HEK293 (cell line): ENCODE data around the gene PLEKHA7.

Experiments used
- CTCF ChIA-PET: fragments of 350-600 bp; formaldehyde crosslinking; extraction: SDS; loops from one replicate; lab custom pipeline; 2021; ENCODE audit warnings: antibody characterized with exemption; lab: Yijun Ruan, JAX
- POLR2A ChIA-PET: fragments of 300-600 bp; formaldehyde crosslinking; extraction: SDS; loops from one replicate; lab custom pipeline; 2020; ENCODE audit warnings: antibody characterized with exemption, inconsistent platforms; lab: Yijun Ruan, JAX
- H3K27ac ChIP-seq: fragments of 200-500 bp; sonication (Bioruptor generic); 2 replicates; pipeline ENCODE4 v1.5.1; 2014; ENCODE audit warnings: low read depth, low read length, control low read depth, inconsistent platforms; ENCODE audit errors: extremely low read depth
- H3K36me3 ChIP-seq, 2 experiments: fragments of 200-500 bp in 1 of 2; sonication (Bioruptor generic) in 1 of 2; 1 replicate in 1 of 2; 2 replicates in 1 of 2; pipeline ENCODE4 v1.5.1; 2014 to 2017; ENCODE audit warnings: inconsistent platforms in 2 of 2, low read length in 2 of 2; ENCODE audit not compliant: control insufficient read depth in 2 of 2, insufficient read depth in 1 of 2
- H3K4me1 ChIP-seq: fragments of 200-500 bp; sonication (Bioruptor generic); 2 replicates; pipeline ENCODE4 v1.5.1; 2014; ENCODE audit warnings: mild to moderate bottlenecking, low read length, inconsistent platforms; ENCODE audit not compliant: control insufficient read depth, insufficient read depth
- H3K4me3 ChIP-seq: 2 replicates; pipeline ENCODE4 v1.5.1; 2011; ENCODE audit warnings: low read depth, mild to moderate bottlenecking, control low read depth, low read length, moderate library complexity
- H3K9me3 ChIP-seq: fragments of 200-500 bp; sonication (Bioruptor generic); 2 replicates; pipeline ENCODE4 v1.5.1; 2014; ENCODE audit warnings: low read depth, low read length, inconsistent platforms; ENCODE audit not compliant: control insufficient read depth, insufficient read depth
- BCL11A ChIP-seq: fragments of 450-650 bp; formaldehyde crosslinking; IDR thresholded peaks from 2 replicates; pipeline ENCODE4 v1.5.1; 2016; ENCODE audit warnings: low read depth, missing biosample characterization, missing genetic modification characterization
- OSR2 ChIP-seq: fragments of 450-650 bp; formaldehyde crosslinking; IDR thresholded peaks from 2 replicates; pipeline ENCODE4 v1.5.1; 2016; ENCODE audit warnings: missing biosample characterization, missing genetic modification characterization
- SETDB1 ChIP-seq: IDR thresholded peaks from one replicate; pipeline ENCODE4 v1.6.1; 2017; ENCODE audit warnings: mild to moderate bottlenecking, low read length, moderate library complexity, mixed read lengths; ENCODE audit not compliant: insufficient read length
- ZEB2 ChIP-seq: fragments of 450-650 bp; formaldehyde crosslinking; IDR thresholded peaks from 2 replicates; pipeline ENCODE4 v1.5.1; 2016; ENCODE audit warnings: missing biosample characterization, missing genetic modification characterization
- ZFP3 ChIP-seq: fragments of 450-650 bp; formaldehyde crosslinking; IDR thresholded peaks from 2 replicates; pipeline ENCODE4 v1.5.1; 2016; ENCODE audit warnings: low read depth, missing biosample characterization, missing genetic modification characterization
- ZNF121 ChIP-seq: fragments of 450-650 bp; formaldehyde crosslinking; IDR thresholded peaks from 2 replicates; pipeline ENCODE4 v1.5.1; 2016; ENCODE audit warnings: missing biosample characterization, missing genetic modification characterization
- ZNF221 ChIP-seq: fragments of 450-650 bp; formaldehyde crosslinking; IDR thresholded peaks from 2 replicates; pipeline ENCODE4 v1.5.1; 2017; ENCODE audit warnings: missing biosample characterization, missing genetic modification characterization, borderline replicate concordance
- ZNF248 ChIP-seq: fragments of 450-650 bp; formaldehyde crosslinking; IDR thresholded peaks from 2 replicates; pipeline ENCODE4 v1.5.1; 2017; ENCODE audit warnings: missing biosample characterization, missing genetic modification characterization
- ZNF292 ChIP-seq: fragments of 450-650 bp; formaldehyde crosslinking; IDR thresholded peaks from 2 replicates; pipeline ENCODE4 v1.5.1; 2016; ENCODE audit warnings: low read depth, missing biosample characterization, missing genetic modification characterization, borderline replicate concordance
- ZNF624 ChIP-seq: fragments of 450-650 bp; formaldehyde crosslinking; IDR thresholded peaks from 2 replicates; pipeline ENCODE4 v1.5.1; 2017; ENCODE audit warnings: missing biosample characterization, missing genetic modification characterization
- ZNF629 ChIP-seq: fragments of 450-650 bp; formaldehyde crosslinking; IDR thresholded peaks from 2 replicates; pipeline ENCODE4 v1.5.1; 2017; ENCODE audit warnings: missing biosample characterization, missing genetic modification characterization
- ZNF776 ChIP-seq: fragments of 450-650 bp; formaldehyde crosslinking; IDR thresholded peaks from 2 replicates; pipeline ENCODE4 v1.5.0; 2017; ENCODE audit warnings: missing biosample characterization, missing genetic modification characterization, borderline replicate concordance
- ZNF777 ChIP-seq: fragments of 450-650 bp; formaldehyde crosslinking; IDR thresholded peaks from 2 replicates; pipeline ENCODE4 v1.5.1; 2017; ENCODE audit warnings: missing biosample characterization, missing genetic modification characterization, borderline replicate concordance
- ZNF843 ChIP-seq: fragments of 450-650 bp; formaldehyde crosslinking; IDR thresholded peaks from 2 replicates; pipeline ENCODE4 v1.5.1; 2016; ENCODE audit warnings: missing biosample characterization, missing genetic modification characterization
- TF ChIP-seq, protein P1 (sequence below): sonication (generic); formaldehyde crosslinking; IDR thresholded peaks from 2 replicates; pipeline ENCODE4 v1.8.1; 2022; ENCODE audit warnings: mild to moderate bottlenecking, moderate library complexity, missing genetic modification reagents
- TF ChIP-seq, protein P2 (sequence below): fragments of 450-650 bp; formaldehyde crosslinking; IDR thresholded peaks from 2 replicates; pipeline ENCODE4 v1.5.1; 2017; ENCODE audit warnings: missing biosample characterization, missing genetic modification characterization
- TF ChIP-seq, protein P3 (sequence below): fragments of 450-650 bp; formaldehyde crosslinking; IDR thresholded peaks from 2 replicates; pipeline ENCODE4 v1.5.1; 2016; ENCODE audit warnings: missing biosample characterization, missing genetic modification characterization, borderline replicate concordance
- TF ChIP-seq, protein P4 (sequence below): fragments of 450-650 bp; formaldehyde crosslinking; IDR thresholded peaks from 2 replicates; pipeline ENCODE4 v1.5.1; 2016; ENCODE audit warnings: missing biosample characterization, missing genetic modification characterization
- TF ChIP-seq, protein P5 (sequence below): fragments of 450-650 bp; formaldehyde crosslinking; IDR thresholded peaks from 2 replicates; pipeline ENCODE4 v1.5.1; 2016; ENCODE audit warnings: missing biosample characterization, missing genetic modification characterization, borderline replicate concordance
- TF ChIP-seq, protein P6 (sequence below): fragments of 450-650 bp; IDR thresholded peaks from 2 replicates; pipeline ENCODE4 v1.5.1; 2018; ENCODE audit warnings: missing biosample characterization, mild to moderate bottlenecking, missing genetic modification characterization
- TF ChIP-seq, protein P7 (sequence below): fragments of 450-650 bp; formaldehyde crosslinking; IDR thresholded peaks from 2 replicates; pipeline ENCODE4 v1.5.1; 2017; ENCODE audit warnings: missing biosample characterization, mild to moderate bottlenecking, missing genetic modification characterization, moderate library complexity

The PLEKHA7 gene

DNA sequence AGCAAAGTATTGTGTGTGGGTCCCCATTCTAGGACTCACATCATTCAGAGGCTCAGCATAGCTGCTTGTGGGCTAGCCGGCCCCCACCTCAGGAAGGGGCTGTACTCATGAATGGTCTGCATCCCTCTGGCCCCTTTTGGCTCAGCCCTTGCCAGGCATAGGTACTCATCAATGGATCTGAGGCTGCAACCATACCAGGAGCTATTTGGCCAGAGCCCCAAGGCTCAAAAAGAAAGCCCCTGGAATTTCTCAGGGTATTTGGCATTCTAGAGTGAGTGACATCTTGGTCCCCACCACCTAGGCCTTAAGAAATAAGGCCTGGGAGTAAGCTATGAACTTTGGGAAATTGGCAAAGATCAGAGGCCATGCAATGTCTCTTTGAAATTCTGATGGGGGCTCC, 38.3 kb downstream of the PLEKHA7 start:
- TF ChIP-seq ZNF624: no peak
- no peak for TF ChIP-seq ZNF292 (tag by site-specific recombination)
- no peak for TF ChIP-seq ZNF776
- TF ChIP-seq, protein P1, sequence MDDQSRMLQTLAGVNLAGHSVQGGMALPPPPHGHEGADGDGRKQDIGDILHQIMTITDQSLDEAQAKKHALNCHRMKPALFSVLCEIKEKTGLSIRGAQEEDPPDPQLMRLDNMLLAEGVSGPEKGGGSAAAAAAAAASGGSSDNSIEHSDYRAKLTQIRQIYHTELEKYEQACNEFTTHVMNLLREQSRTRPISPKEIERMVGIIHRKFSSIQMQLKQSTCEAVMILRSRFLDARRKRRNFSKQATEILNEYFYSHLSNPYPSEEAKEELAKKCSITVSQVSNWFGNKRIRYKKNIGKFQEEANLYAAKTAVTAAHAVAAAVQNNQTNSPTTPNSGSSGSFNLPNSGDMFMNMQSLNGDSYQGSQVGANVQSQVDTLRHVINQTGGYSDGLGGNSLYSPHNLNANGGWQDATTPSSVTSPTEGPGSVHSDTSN (CRISPR knock-in tag): no peak
- no peak for TF ChIP-seq SETDB1
- TF ChIP-seq ZNF843 (tag by site-specific recombination): no peak
- TF ChIP-seq, protein P2, sequence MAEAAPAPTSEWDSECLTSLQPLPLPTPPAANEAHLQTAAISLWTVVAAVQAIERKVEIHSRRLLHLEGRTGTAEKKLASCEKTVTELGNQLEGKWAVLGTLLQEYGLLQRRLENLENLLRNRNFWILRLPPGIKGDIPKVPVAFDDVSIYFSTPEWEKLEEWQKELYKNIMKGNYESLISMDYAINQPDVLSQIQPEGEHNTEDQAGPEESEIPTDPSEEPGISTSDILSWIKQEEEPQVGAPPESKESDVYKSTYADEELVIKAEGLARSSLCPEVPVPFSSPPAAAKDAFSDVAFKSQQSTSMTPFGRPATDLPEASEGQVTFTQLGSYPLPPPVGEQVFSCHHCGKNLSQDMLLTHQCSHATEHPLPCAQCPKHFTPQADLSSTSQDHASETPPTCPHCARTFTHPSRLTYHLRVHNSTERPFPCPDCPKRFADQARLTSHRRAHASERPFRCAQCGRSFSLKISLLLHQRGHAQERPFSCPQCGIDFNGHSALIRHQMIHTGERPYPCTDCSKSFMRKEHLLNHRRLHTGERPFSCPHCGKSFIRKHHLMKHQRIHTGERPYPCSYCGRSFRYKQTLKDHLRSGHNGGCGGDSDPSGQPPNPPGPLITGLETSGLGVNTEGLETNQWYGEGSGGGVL (tag by site-specific recombination): no peak
- TF ChIP-seq, protein P3, sequence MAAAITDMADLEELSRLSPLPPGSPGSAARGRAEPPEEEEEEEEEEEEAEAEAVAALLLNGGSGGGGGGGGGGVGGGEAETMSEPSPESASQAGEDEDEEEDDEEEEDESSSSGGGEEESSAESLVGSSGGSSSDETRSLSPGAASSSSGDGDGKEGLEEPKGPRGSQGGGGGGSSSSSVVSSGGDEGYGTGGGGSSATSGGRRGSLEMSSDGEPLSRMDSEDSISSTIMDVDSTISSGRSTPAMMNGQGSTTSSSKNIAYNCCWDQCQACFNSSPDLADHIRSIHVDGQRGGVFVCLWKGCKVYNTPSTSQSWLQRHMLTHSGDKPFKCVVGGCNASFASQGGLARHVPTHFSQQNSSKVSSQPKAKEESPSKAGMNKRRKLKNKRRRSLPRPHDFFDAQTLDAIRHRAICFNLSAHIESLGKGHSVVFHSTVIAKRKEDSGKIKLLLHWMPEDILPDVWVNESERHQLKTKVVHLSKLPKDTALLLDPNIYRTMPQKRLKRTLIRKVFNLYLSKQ (tag by site-specific recombination): no peak
- TF ChIP-seq, protein P4, sequence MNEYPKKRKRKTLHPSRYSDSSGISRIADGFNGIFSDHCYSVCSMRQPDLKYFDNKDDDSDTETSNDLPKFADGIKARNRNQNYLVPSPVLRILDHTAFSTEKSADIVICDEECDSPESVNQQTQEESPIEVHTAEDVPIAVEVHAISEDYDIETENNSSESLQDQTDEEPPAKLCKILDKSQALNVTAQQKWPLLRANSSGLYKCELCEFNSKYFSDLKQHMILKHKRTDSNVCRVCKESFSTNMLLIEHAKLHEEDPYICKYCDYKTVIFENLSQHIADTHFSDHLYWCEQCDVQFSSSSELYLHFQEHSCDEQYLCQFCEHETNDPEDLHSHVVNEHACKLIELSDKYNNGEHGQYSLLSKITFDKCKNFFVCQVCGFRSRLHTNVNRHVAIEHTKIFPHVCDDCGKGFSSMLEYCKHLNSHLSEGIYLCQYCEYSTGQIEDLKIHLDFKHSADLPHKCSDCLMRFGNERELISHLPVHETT (tag by site-specific recombination): no peak
- no peak for TF ChIP-seq ZNF629
- H3K4me1 ChIP-seq: no peaks in the 10 kb centered on the region
- no peak overlapping the region for H3K27ac ChIP-seq
- no peaks in the 10 kb centered on the region for H3K36me3 ChIP-seq
- no peak overlapping the region for H3K4me3 ChIP-seq
- no peaks in the 10 kb centered on the region for H3K9me3 ChIP-seq
- ChIA-PET POLR2A (interaction anchor here (0.6 kb wide), 1 partner anchor 14 kb away, joined by 3 read pairs; no protein-coding TSS in a partner anchor), CTCF (interaction anchor here (0.5 to 0.9 kb wide), 4 partner anchors 48 to 173 kb away, joined by 3 to 4 read pairs (median 4); no protein-coding TSS in a partner anchor)

DNA sequence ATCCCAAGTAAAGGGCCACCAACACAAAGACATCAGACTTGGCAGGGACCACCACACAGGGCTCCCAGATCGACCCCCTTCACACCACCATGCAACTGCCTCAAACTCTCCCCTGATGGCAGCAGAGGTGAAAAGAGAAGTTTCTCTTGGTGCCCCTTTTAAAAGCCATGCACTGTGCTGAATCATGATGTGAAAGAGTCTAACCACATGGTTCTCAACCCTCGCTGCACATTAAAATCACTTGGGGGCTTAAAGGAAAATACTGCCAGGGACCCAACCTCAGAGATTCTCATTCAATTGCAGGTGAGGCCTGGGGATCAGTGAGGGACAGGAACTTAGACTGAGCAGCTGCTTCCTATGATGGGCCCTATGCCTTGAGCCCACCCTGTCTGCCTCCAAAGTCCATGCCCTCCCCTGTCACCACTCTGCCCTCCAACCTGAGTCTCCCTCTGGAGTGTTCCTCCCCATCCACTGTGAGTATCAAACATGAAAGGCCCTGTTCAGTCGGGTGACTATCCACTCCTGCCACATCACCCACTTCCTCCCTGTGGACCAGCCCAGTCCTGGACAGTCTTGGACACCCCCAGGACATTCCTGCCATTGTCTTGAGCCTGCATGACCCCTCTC, 40.8 kb downstream of the PLEKHA7 start:
- H3K27ac ChIP-seq: no peak overlapping the region
- POLR2A ChIA-PET: no interaction called here
- CTCF ChIA-PET: interaction anchor here (0.5 kb wide), 1 partner anchor 185 kb away, joined by 3 read pairs; no protein-coding TSS in a partner anchor
- H3K9me3 ChIP-seq: no peaks in the 10 kb centered on the region
- no peaks in the 10 kb centered on the region for H3K4me1 ChIP-seq
- TF ChIP-seq BCL11A: no peak
- TF ChIP-seq ZNF121: no peak
- no peak for TF ChIP-seq ZNF777
- no peak for TF ChIP-seq ZFP3 (tag by site-specific recombination)
- no peak for TF ChIP-seq OSR2
- TF ChIP-seq, protein P5, sequence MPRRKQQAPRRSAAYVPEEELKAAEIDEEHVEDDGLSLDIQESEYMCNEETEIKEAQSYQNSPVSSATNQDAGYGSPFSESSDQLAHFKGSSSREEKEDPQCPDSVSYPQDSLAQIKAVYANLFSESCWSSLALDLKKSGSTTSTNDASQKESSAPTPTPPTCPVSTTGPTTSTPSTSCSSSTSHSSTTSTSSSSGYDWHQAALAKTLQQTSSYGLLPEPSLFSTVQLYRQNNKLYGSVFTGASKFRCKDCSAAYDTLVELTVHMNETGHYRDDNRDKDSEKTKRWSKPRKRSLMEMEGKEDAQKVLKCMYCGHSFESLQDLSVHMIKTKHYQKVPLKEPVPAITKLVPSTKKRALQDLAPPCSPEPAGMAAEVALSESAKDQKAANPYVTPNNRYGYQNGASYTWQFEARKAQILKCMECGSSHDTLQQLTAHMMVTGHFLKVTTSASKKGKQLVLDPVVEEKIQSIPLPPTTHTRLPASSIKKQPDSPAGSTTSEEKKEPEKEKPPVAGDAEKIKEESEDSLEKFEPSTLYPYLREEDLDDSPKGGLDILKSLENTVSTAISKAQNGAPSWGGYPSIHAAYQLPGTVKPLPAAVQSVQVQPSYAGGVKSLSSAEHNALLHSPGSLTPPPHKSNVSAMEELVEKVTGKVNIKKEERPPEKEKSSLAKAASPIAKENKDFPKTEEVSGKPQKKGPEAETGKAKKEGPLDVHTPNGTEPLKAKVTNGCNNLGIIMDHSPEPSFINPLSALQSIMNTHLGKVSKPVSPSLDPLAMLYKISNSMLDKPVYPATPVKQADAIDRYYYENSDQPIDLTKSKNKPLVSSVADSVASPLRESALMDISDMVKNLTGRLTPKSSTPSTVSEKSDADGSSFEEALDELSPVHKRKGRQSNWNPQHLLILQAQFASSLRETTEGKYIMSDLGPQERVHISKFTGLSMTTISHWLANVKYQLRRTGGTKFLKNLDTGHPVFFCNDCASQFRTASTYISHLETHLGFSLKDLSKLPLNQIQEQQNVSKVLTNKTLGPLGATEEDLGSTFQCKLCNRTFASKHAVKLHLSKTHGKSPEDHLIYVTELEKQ (tag by site-specific recombination): no peak
- TF ChIP-seq ZNF248 (tag by site-specific recombination): no peak
- no peak for TF ChIP-seq ZEB2 (tag by site-specific recombination)
- no peak for TF ChIP-seq ZNF221 (tag by site-specific recombination)
- TF ChIP-seq, protein P6, sequence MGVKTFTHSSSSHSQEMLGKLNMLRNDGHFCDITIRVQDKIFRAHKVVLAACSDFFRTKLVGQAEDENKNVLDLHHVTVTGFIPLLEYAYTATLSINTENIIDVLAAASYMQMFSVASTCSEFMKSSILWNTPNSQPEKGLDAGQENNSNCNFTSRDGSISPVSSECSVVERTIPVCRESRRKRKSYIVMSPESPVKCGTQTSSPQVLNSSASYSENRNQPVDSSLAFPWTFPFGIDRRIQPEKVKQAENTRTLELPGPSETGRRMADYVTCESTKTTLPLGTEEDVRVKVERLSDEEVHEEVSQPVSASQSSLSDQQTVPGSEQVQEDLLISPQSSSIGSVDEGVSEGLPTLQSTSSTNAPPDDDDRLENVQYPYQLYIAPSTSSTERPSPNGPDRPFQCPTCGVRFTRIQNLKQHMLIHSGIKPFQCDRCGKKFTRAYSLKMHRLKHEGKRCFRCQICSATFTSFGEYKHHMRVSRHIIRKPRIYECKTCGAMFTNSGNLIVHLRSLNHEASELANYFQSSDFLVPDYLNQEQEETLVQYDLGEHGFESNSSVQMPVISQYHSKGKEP (tag by site-specific recombination): no peak
- TF ChIP-seq, protein P7, sequence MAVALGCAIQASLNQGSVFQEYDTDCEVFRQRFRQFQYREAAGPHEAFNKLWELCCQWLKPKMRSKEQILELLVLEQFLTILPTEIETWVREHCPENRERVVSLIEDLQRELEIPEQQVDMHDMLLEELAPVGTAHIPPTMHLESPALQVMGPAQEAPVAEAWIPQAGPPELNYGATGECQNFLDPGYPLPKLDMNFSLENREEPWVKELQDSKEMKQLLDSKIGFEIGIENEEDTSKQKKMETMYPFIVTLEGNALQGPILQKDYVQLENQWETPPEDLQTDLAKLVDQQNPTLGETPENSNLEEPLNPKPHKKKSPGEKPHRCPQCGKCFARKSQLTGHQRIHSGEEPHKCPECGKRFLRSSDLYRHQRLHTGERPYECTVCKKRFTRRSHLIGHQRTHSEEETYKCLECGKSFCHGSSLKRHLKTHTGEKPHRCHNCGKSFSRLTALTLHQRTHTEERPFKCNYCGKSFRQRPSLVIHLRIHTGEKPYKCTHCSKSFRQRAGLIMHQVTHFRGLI (tag by site-specific recombination): no peak
- no peak overlapping the region for H3K4me3 ChIP-seq
- H3K36me3 ChIP-seq: no peaks in the 10 kb centered on the region
